OCI-LY1 (cell line): ENCODE measurements around the gene COL4A4.

Source experiments
- EZH2 ChIP-seq: fragments of 200-600 bp; sonication (generic), shearing (Covaris generic); IDR thresholded peaks from 2 replicates; pipeline ENCODE4 v1.8.0; 2017; ENCODE audit warnings: borderline replicate concordance, mixed run types, mild to moderate bottlenecking, antibody characterized with exemption, low read length, moderate library complexity, mixed read lengths
- TF ChIP-seq, protein P1 (sequence below): fragments of 200-600 bp; sonication (generic), shearing (Covaris generic); IDR thresholded peaks from 2 replicates; pipeline ENCODE4 v1.5.1; 2017; ENCODE audit warnings: mild to moderate bottlenecking, antibody characterized with exemption, low read length, moderate library complexity, mixed read lengths

GRCh38 chr2:227095346-227095745, 68.7 kb downstream of the COL4A4 start:
- TF ChIP-seq, protein P1, sequence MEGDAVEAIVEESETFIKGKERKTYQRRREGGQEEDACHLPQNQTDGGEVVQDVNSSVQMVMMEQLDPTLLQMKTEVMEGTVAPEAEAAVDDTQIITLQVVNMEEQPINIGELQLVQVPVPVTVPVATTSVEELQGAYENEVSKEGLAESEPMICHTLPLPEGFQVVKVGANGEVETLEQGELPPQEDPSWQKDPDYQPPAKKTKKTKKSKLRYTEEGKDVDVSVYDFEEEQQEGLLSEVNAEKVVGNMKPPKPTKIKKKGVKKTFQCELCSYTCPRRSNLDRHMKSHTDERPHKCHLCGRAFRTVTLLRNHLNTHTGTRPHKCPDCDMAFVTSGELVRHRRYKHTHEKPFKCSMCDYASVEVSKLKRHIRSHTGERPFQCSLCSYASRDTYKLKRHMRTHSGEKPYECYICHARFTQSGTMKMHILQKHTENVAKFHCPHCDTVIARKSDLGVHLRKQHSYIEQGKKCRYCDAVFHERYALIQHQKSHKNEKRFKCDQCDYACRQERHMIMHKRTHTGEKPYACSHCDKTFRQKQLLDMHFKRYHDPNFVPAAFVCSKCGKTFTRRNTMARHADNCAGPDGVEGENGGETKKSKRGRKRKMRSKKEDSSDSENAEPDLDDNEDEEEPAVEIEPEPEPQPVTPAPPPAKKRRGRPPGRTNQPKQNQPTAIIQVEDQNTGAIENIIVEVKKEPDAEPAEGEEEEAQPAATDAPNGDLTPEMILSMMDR = no peak
- TF ChIP-seq EZH2 = no peak
